ENCODE data around the gene SGCA.

The SGCA gene

DNA sequence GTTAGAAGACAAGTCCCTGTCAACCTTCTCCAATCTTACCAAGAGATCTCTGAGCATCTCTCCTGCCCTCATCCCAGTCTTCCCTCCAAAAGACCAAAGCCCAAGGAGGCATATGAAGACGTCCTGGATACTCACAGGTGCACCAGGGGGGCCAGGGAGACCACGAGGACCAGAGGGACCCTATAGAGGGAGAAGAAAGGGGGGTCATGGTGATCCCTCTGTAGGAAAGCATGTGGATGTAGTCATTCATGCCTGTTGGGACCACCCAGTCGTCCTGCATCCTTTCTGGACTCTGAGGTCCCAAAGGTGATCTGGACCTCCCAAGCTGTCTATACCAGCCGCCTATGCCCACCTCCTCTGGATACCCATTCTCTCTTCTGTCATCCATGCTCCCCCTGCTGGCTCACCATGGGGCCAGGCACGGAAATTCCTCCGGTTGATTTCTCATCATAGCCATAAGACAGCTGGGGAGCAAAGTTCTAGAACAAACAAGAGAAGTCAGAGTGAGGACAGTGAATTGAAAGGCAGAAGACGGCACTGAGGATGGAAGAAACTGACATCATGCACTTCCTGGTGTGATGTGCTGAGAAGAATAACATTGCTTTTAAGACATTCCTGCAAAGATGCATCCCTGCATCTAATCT is 32.3 kb downstream of the SGCA start:
- no peak overlapping the region for H3K9ac ChIP-seq (ENCODE audit: low read depth, low read length)
- H3K36me3 ChIP-seq (ENCODE audit: insufficient read depth, low read depth, low read length): peaks cover 40% of the 10 kb centered on the region
- H3K27me3 ChIP-seq (ENCODE audit: insufficient read depth, low read length): peaks cover 30% of the 10 kb centered on the region
- no peak overlapping the region for H3K4me3 ChIP-seq (ENCODE audit: low read length)
- H3K9me3 ChIP-seq (ENCODE audit: insufficient read depth, low read depth, low read length): no peaks in the 10 kb centered on the region
- no peak overlapping the region for H3K27ac ChIP-seq (ENCODE audit: low read length)
- no peaks in the 10 kb centered on the region; the same call in 1 of the 2 replicates for H3K4me1 ChIP-seq (ENCODE audit: insufficient read depth, low read length)

DNA sequence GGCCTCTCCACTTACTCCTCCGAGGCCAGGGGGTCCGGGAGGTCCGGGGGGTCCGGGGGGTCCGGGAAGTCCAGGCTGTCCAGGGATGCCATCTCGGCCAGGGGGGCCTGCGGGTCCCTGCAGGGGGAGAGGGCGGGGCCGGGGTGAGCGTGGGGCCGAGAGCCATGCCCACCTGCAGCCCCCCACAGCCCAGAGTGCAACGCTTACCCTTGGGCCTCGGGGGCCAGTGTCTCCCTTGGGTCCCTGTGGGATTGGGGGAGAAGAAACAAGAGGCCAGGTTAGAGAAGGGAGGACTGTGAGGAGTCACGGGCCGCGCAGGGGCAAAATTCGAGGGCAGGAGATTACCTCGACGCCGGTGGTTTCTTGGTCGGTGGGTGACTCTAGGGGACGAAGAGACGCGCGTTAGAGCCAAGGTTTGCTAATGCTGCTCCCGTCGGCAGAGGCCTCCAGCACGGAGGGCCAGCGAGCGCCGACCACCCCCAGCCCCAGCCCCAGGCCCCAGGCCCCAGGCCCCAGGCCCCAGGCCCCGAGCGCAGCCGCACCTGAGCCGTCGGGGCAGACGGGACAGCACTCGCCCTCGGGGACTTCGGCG is 33.5 kb downstream of the SGCA start:
- Histone ChIP-seq H3K4me3 (ENCODE audit: low read length) (peak overlapping the region; percentile 73), H3K36me3 (ENCODE audit: insufficient read depth, low read depth, low read length) (peaks cover 32% of the 10 kb centered on the region)

DNA sequence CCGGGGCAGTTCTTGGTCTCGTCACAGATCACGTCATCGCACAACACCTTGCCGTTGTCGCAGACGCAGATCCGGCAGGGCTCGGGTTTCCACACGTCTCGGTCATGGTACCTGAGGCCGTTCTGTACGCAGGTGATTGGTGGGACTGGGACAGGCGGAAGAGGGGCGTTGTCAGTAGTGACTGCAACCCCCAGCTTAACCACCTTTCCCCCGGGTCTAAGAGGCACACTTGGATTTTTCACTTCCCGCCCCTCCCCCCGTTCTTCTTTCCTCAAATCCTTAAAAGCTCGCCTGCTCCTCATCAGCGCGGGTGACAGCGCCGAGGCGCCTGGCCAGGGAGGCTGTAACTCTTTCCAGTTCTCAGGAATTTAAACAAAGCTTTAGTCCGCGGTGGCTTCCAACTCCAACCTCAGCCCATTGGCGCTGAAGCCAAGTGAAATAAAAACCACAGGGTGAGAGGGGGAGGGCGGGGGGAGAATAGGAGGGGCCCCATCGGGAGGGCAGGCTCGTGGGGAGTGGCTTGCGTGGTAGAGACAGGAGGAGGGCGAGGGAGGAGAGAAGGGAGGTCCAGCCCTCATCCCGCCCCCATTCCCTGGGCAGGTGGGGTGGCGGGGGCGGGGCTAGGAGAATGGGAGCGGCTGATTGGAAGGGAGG is 34.1 kb downstream of the SGCA start:
- no peak overlapping the region for H3K27ac ChIP-seq (ENCODE audit: low read length)
- H3K36me3 ChIP-seq (ENCODE audit: insufficient read depth, low read depth, low read length): peaks cover 30% of the 10 kb centered on the region
- no peaks in the 10 kb centered on the region; the same call in 1 of the 2 replicates for H3K4me1 ChIP-seq (ENCODE audit: insufficient read depth, low read length)
- H3K9me3 ChIP-seq (ENCODE audit: insufficient read depth, low read depth, low read length): no peaks in the 10 kb centered on the region
- H3K27me3 ChIP-seq (ENCODE audit: insufficient read depth, low read length): peaks cover 45% of the 10 kb centered on the region
- peak overlapping the region; percentile 73 for H3K4me3 ChIP-seq (ENCODE audit: low read length)
- H3K9ac ChIP-seq (ENCODE audit: low read depth, low read length): peak overlapping the region; percentile 32; the same call in 1 of the 2 replicates

More for the DNA sequence above, 33.5 kb downstream of the SGCA start:
- Histone ChIP-seq H3K27ac (ENCODE audit: low read length) (no peak overlapping the region), H3K4me1 (ENCODE audit: insufficient read depth, low read length) (no peaks in the 10 kb centered on the region; the same call in 1 of the 2 replicates), H3K27me3 (ENCODE audit: insufficient read depth, low read length) (peaks cover 39% of the 10 kb centered on the region), H3K9ac (ENCODE audit: low read depth, low read length) (no peak overlapping the region; the same call in 1 of the 2 replicates), H3K9me3 (ENCODE audit: insufficient read depth, low read depth, low read length) (no peaks in the 10 kb centered on the region)

DNA sequence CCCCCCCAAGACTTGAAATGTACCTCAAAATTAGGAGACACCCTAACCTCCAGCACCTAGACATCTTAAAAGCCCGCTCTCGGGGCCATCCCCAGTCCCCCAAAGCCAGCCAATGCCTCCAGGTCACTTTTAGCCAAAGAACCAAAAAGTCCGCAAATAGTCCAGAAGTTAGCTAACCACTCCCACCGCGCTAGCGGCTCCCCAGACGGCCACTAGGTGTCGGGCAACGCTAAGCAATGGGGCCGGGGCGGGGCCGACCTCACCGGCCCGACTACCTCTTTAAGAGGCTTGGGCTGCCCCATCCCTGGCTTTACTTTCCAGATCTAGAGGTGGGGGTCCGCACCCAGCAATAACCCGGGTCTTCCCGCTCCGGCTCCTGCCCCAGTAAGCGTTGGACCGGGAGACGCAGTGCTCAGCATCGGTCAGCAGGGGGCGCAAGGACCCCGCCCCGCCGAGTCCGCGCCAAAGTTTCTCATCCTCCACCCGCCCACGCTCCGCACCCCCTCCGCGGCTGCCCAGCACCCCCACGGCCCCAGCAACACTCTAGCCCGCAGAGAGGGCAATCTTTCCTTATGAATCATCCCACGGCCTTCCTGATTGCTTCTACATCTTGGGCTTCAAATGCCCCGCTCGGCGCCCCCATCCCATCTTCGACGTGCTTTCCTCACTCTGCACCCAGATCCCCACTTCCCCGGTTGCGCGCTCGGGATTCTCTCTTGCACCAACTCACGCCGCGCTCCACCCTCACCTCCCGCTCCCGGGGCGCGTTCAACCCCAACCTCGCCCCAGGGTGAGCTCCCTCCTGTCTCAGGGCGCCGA is 34.9 kb downstream of the SGCA start:
- H3K4me1 ChIP-seq (ENCODE audit: insufficient read depth, low read length): no peaks in the 10 kb centered on the region; the same call in 1 of the 2 replicates
- H3K9me3 ChIP-seq (ENCODE audit: insufficient read depth, low read depth, low read length): no peaks in the 10 kb centered on the region
- H3K36me3 ChIP-seq (ENCODE audit: insufficient read depth, low read depth, low read length): peaks cover 24% of the 10 kb centered on the region
- H3K27me3 ChIP-seq (ENCODE audit: insufficient read depth, low read length): peaks cover 52% of the 10 kb centered on the region
- peak overlapping the region; percentile 73 for H3K4me3 ChIP-seq (ENCODE audit: low read length)
- peak overlapping the region; percentile 58; the same call in 1 of the 2 replicates for H3K9ac ChIP-seq (ENCODE audit: low read depth, low read length)
- no peak overlapping the region for H3K27ac ChIP-seq (ENCODE audit: low read length)

DNA sequence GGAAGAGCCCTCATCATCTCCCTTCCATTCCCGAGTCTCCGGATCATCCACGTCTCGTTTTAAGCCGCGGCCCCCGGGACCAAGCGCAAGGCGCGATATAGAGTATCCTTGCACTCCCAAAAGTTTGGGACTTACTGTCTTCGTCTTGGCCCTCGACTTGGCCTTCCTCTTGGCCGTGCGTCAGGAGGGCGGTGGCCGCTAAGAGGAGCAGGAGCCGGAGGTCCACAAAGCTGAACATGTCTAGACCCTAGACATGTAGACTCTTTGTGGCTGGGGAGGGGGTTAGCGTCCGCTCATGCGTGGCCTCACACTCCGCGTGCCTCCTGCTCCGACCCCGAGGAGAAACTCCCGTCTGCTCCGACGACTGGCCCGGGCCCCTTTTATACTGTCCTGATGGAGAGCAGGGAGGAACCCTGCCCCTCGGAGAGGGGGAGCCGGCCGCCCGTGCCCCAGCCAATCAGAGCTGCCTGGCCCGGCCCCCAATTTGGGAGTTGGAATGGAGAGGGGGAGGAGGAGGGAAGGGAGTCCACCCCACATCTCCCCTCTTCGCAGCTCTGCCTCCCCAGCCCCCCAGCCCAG is 35.6 kb downstream of the SGCA start, which contains the start of gene COL1A1:
Gene COL1A1 (minus strand): TSS at position 356 of the 579 bp plus-strand sequence. CDS start 118 bp downstream, at position 238.
- peaks cover 19% of the 10 kb centered on the region for H3K36me3 ChIP-seq (ENCODE audit: insufficient read depth, low read depth, low read length)
- H3K9me3 ChIP-seq (ENCODE audit: insufficient read depth, low read depth, low read length): no peaks in the 10 kb centered on the region
- H3K9ac ChIP-seq (ENCODE audit: low read depth, low read length): peak within 1 kb of the TSS; percentile 58; the same call in 1 of the 2 replicates
- H3K27me3 ChIP-seq (ENCODE audit: insufficient read depth, low read length): peaks cover 57% of the 10 kb centered on the region
- no peak within 1 kb of the TSS for H3K27ac ChIP-seq (ENCODE audit: low read length)
- H3K4me1 ChIP-seq (ENCODE audit: insufficient read depth, low read length): no peaks in the 10 kb centered on the region; the same call in 1 of the 2 replicates
- H3K4me3 ChIP-seq (ENCODE audit: low read length): peak within 1 kb of the TSS; percentile 73

DNA sequence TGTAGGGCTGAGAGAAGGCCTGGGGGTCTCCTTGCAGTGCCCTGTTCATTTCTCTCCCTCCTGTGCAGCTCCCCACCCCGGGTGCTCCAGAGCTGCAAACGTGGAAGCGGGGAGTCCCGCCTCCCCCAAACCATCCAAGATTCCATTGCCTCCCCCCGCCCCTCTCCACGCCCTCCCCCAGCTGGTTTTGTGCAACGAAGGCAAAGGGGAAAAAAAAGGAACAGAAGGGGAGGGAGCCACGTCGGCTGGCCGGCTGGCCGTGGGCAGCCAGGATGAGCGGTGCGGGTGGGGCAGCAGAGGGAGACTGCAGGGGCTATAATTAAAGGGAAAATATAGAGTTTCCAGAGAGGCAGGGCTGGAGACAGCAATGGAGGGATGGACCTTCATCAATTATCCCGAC is 37.3 kb downstream of the SGCA start:
- peaks cover 57% of the 10 kb centered on the region for H3K27me3 ChIP-seq (ENCODE audit: insufficient read depth, low read length)
- H3K4me1 ChIP-seq (ENCODE audit: insufficient read depth, low read length): peaks cover 16% of the 10 kb centered on the region
- H3K4me3 ChIP-seq (ENCODE audit: low read length): no peak overlapping the region
- H3K27ac ChIP-seq (ENCODE audit: low read length): no peak overlapping the region
- peaks cover 2% of the 10 kb centered on the region; the same call in 1 of the 2 replicates for H3K36me3 ChIP-seq (ENCODE audit: insufficient read depth, low read depth, low read length)
- no peak overlapping the region for H3K9ac ChIP-seq (ENCODE audit: low read depth, low read length)
- H3K9me3 ChIP-seq (ENCODE audit: insufficient read depth, low read depth, low read length): no peaks in the 10 kb centered on the region

DNA sequence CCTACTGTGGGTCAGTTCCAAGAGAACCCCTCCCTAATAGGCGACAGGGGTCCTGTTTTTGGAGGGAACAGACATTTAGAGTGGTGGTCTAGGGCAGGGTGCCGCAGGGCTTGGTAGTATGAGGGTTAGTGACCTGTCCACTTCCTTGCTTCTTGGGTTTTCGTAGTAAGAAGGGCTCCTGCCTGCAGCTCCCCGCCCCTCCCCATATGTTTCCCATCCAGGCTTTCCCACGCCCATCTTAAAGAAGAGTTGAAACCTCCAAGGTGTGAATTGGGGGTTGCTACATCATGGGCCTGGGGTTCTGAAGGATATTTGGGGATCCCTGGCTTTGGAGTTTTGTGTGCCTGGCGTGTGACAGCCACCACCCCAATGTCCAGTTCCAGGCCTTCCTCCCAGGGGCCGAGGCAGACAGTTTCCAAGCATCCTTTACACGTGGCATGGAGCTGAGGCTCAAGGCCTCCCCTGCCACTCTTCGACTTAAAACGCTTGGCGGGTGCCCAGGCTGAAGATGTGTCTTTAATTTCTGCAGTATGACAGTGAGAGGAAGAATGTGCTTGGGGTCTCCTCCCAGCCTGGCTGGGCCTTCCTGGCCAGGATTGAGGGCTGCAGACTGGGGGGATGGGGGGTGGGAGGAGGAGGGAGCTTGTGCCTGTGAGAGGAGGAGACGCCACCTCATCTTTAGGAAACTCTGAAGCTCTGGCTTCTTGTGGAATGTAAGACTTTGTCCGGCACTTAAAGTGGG is 38.0 kb downstream of the SGCA start:
- no peak overlapping the region for H3K9ac ChIP-seq (ENCODE audit: low read depth, low read length)
- no peak overlapping the region for H3K4me3 ChIP-seq (ENCODE audit: low read length)
- no peaks in the 10 kb centered on the region for H3K9me3 ChIP-seq (ENCODE audit: insufficient read depth, low read depth, low read length)
- peaks cover 59% of the 10 kb centered on the region for H3K27me3 ChIP-seq (ENCODE audit: insufficient read depth, low read length)
- H3K36me3 ChIP-seq (ENCODE audit: insufficient read depth, low read depth, low read length): no peaks in the 10 kb centered on the region
- peaks cover 22% of the 10 kb centered on the region for H3K4me1 ChIP-seq (ENCODE audit: insufficient read depth, low read length)
- H3K27ac ChIP-seq (ENCODE audit: low read length): no peak overlapping the region

DNA sequence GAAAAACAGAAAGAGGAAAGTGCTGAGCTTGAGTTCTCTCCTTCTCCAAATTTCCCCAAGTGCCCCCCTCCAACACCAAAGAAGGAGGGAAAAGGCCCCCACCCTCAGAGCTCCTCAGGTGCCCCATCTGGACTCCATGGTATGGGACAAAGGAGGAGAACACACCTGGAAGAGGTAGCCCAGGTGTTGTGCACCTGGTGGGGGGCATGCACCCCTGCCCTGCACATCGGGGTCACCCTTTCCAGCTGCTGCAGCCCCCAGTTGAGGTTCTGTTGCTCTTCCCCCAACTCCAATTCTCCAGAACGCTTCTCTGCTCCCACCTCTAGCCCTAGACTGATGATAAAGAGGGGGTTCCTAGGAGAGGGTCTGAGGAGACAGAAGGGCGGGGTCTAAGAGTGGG is 38.6 kb downstream of the SGCA start:
- H3K36me3 ChIP-seq (ENCODE audit: insufficient read depth, low read depth, low read length): no peaks in the 10 kb centered on the region
- H3K27ac ChIP-seq (ENCODE audit: low read length): no peak overlapping the region
- no peaks in the 10 kb centered on the region for H3K9me3 ChIP-seq (ENCODE audit: insufficient read depth, low read depth, low read length)
- peaks cover 28% of the 10 kb centered on the region for H3K4me1 ChIP-seq (ENCODE audit: insufficient read depth, low read length)
- H3K4me3 ChIP-seq (ENCODE audit: low read length): no peak overlapping the region
- H3K9ac ChIP-seq (ENCODE audit: low read depth, low read length): no peak overlapping the region
- peaks cover 63% of the 10 kb centered on the region for H3K27me3 ChIP-seq (ENCODE audit: insufficient read depth, low read length)

DNA sequence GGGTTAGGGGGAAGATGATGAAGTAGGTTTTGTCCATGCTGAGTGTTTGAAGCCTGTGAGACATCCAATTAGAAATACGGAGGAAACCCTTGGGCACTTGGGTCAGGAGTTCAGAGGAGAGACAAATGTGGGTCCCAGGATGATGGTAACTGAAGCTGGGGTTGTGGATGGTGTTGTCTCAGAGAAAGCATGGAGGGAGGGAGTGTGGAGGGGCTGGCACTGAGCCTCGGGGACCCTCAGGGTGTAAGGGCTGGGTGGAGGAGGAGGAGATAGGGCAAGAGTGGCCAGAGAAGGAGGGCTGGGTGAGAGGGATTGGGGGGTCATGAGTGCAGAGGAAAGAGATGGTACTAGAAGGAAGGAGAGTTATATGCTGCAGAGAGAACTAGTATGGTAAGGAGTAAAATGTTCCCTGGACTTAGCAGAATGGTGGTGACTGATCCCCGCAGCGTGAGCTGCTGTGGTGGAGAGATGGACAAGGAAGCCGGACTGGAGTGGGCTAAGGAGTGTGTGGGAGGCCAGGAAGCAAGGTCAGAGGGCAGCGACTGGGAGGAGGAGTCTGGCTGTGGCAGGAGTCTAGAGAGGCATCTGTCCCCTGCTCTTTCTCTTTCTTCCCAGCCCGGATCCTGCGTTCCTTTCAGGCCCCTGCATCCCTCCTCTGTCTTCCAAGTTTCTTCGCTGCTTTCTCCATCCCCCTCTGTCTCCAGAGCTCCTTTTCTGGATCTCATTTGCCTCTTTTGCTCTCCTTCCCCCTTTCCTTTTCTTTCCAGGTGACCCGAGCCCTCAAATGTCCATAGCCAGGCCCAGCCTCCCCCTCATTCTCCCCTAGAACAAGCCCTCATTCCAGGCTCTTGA is 39.5 kb downstream of the SGCA start:
- H3K36me3 ChIP-seq (ENCODE audit: insufficient read depth, low read depth, low read length): no peaks in the 10 kb centered on the region
- H3K27me3 ChIP-seq (ENCODE audit: insufficient read depth, low read length): peaks cover 71% of the 10 kb centered on the region
- no peaks in the 10 kb centered on the region for H3K9me3 ChIP-seq (ENCODE audit: insufficient read depth, low read depth, low read length)
- no peak overlapping the region for H3K27ac ChIP-seq (ENCODE audit: low read length)
- no peak overlapping the region for H3K9ac ChIP-seq (ENCODE audit: low read depth, low read length)
- peaks cover 36% of the 10 kb centered on the region for H3K4me1 ChIP-seq (ENCODE audit: insufficient read depth, low read length)
- no peak overlapping the region for H3K4me3 ChIP-seq (ENCODE audit: low read length)

DNA sequence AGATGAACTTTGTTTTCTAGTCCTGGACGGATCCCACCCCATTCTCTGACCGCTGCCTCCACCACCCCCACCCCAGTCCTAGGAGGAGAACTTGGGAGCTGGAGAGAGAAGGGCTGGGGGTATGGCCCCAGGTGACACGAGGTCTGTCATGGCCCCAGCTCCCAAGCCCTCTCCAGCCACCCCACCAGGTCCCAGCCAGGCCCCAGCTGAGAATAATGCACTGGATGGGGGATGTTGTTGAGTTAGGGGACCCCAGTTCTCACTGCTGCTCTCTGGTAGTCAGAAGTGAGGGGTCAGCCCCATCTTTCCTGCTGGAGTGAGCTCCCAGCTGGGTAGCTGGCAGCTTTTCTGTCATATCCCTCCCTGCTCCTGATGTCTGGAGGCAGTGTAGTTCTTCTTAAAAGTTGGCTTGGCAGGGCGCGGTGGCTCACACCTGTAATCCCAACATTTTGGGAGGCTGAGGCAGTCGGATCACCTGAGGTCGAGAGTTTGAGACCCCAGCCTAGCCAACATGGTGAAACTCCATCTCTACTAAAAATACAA is 40.2 kb downstream of the SGCA start:
- H3K27me3 ChIP-seq (ENCODE audit: insufficient read depth, low read length): peaks cover 71% of the 10 kb centered on the region
- no peaks in the 10 kb centered on the region for H3K9me3 ChIP-seq (ENCODE audit: insufficient read depth, low read depth, low read length)
- H3K9ac ChIP-seq (ENCODE audit: low read depth, low read length): no peak overlapping the region
- no peak overlapping the region for H3K4me3 ChIP-seq (ENCODE audit: low read length)
- peaks cover 43% of the 10 kb centered on the region for H3K4me1 ChIP-seq (ENCODE audit: insufficient read depth, low read length)
- H3K27ac ChIP-seq (ENCODE audit: low read length): no peak overlapping the region
- no peaks in the 10 kb centered on the region for H3K36me3 ChIP-seq (ENCODE audit: insufficient read depth, low read depth, low read length)

Data from iPS-20b (cell line).